DMS53 treated with DMSO at 0.1 percent for 48 hours (cell line): ENCODE results near the gene GREB1L.
"Not testable (repeated sequence)": the region's sequence is repeated elsewhere in the genome, so short reads cannot be mapped to it uniquely, and the experiment has no call there.

ENCODE experiments used
- DNase-seq: peaks from one replicate; lab custom pipeline; 2025; ENCODE audit not compliant: unreplicated experiment; lab: John Stamatoyannopoulos, UW

The GREB1L gene

GRCh38 chr18:21305621-21306020 lies 63.6 kb downstream of the GREB1L start:
- DNase-seq: no peak

- DNase-seq: no peak
Measured at GRCh38 chr18:21306368-21306767, 64.3 kb downstream of the GREB1L start.

GRCh38 chr18:21307578-21307977 lies 65.5 kb downstream of the GREB1L start:
- no peak for DNase-seq

- DNase-seq: no peak
Measured at GRCh38 chr18:21309248-21309647, 67.2 kb downstream of the GREB1L start.

GRCh38 chr18:21311980-21312379 lies 69.9 kb downstream of the GREB1L start:
- DNase-seq: not testable (repeated sequence)

- no peak for DNase-seq
Measured at GRCh38 chr18:21313576-21313975, 71.5 kb downstream of the GREB1L start.

- DNase-seq: no peak
Measured at GRCh38 chr18:21314724-21315123, 72.7 kb downstream of the GREB1L start.

- not testable (repeated sequence) for DNase-seq
Measured at GRCh38 chr18:21315126-21315525, 73.1 kb downstream of the GREB1L start.

GRCh38 chr18:21315741-21316197 lies 73.7 kb downstream of the GREB1L start:
- no peak for DNase-seq

GRCh38 chr18:21316296-21316695 lies 74.3 kb downstream of the GREB1L start:
- no peak for DNase-seq

GRCh38 chr18:21321711-21322110 lies 79.7 kb downstream of the GREB1L start:
- no peak for DNase-seq

GRCh38 chr18:21327101-21327500 lies 85.1 kb downstream of the GREB1L start:
- no peak for DNase-seq

GRCh38 chr18:21330122-21330701 lies 88.2 kb downstream of the GREB1L start:
- peak; percentile 11 for DNase-seq

- DNase-seq: no peak
Measured at GRCh38 chr18:21331065-21331464, 89.0 kb downstream of the GREB1L start.

GRCh38 chr18:21335927-21336488 lies 94.0 kb downstream of the GREB1L start:
- no peak for DNase-seq

- no peak for DNase-seq
Measured at GRCh38 chr18:21336846-21337245, 94.8 kb downstream of the GREB1L start.

GRCh38 chr18:21341141-21341540 lies 99.1 kb downstream of the GREB1L start:
- no peak for DNase-seq

GRCh38 chr18:21342372-21342771 lies 100.3 kb downstream of the GREB1L start:
- DNase-seq: no peak

GRCh38 chr18:21344860-21345259 lies 102.8 kb downstream of the GREB1L start:
- no peak for DNase-seq

GRCh38 chr18:21345840-21346239 lies 103.8 kb downstream of the GREB1L start:
- no peak for DNase-seq

GRCh38 chr18:21359746-21360145 lies 117.7 kb downstream of the GREB1L start:
- no peak for DNase-seq

GRCh38 chr18:21361307-21361880 lies 119.4 kb downstream of the GREB1L start:
- no peak for DNase-seq

GRCh38 chr18:21362831-21363230 lies 120.8 kb downstream of the GREB1L start:
- no peak for DNase-seq
